Measurements from ENCODE around the gene RFNG.

The RFNG gene

GRCh38 chr17:82051776-82052637, at the start of gene RFNG, which contains the start of gene GPS1:
RFNG (minus strand) TSS chr17:82051811; CDS start chr17:82051766, 45 bp downstream.
GPS1 (plus strand) TSS chr17:82051898; CDS start chr17:82051932, 34 bp downstream.
- DNase-seq (ENCODE audit: low read depth in 2 of 2, low spot score in 1 of 2), result peak; percentile 60 to 65

GRCh38 chr17:82101301-82101715, 49.7 kb upstream of the RFNG start:
- no peak for DNase-seq (ENCODE audit: low read depth in 2 of 2, low spot score in 1 of 2)

- DNase-seq (ENCODE audit: low read depth in 2 of 2, low spot score in 1 of 2), result no peak
Measured at GRCh38 chr17:82100502-82101298, 49.1 kb upstream of the RFNG start.

- no peak for DNase-seq (ENCODE audit: low read depth in 2 of 2, low spot score in 1 of 2)
Measured at GRCh38 chr17:82098939-82099763, 47.5 kb upstream of the RFNG start.

- peak; percentile 80 to 87 for DNase-seq (ENCODE audit: low read depth in 2 of 2, low spot score in 1 of 2)
Measured at GRCh38 chr17:82098169-82098938, 46.7 kb upstream of the RFNG start, which contains the start of gene FASN. FASN (minus strand) TSS chr17:82098236; CDS start chr17:82096445, 1,791 bp downstream.

- DNase-seq (ENCODE audit: low read depth in 2 of 2, low spot score in 1 of 2), result no peak
Measured at GRCh38 chr17:82097919-82098168, 46.2 kb upstream of the RFNG start.

GRCh38 chr17:82097184-82097918, 45.7 kb upstream of the RFNG start:
- no peak for DNase-seq (ENCODE audit: low read depth in 2 of 2, low spot score in 1 of 2)

GRCh38 chr17:82096709-82097183, 45.1 kb upstream of the RFNG start:
- DNase-seq (ENCODE audit: low read depth in 2 of 2, low spot score in 1 of 2), result no peak

- no peak for DNase-seq (ENCODE audit: low read depth in 2 of 2, low spot score in 1 of 2)
Measured at GRCh38 chr17:82095777-82096708, 44.4 kb upstream of the RFNG start.

- no peak for DNase-seq (ENCODE audit: low read depth in 2 of 2, low spot score in 1 of 2)
Measured at GRCh38 chr17:82094931-82095776, 43.5 kb upstream of the RFNG start.

GRCh38 chr17:82092995-82093751, 41.6 kb upstream of the RFNG start:
- no peak for DNase-seq (ENCODE audit: low read depth in 2 of 2, low spot score in 1 of 2)

GRCh38 chr17:82092628-82092994, 41.0 kb upstream of the RFNG start:
- DNase-seq (ENCODE audit: low read depth in 2 of 2, low spot score in 1 of 2), result no peak

GRCh38 chr17:82092094-82092586, 40.5 kb upstream of the RFNG start:
- DNase-seq (ENCODE audit: low read depth in 2 of 2, low spot score in 1 of 2), result no peak

- no peak for DNase-seq (ENCODE audit: low read depth in 2 of 2, low spot score in 1 of 2)
Measured at GRCh38 chr17:82091264-82092066, 39.9 kb upstream of the RFNG start.

GRCh38 chr17:82090549-82091263, 39.1 kb upstream of the RFNG start:
- no peak for DNase-seq (ENCODE audit: low read depth in 2 of 2, low spot score in 1 of 2)

Data from stimulated activated CD8-positive, alpha-beta memory T cell treated with anti-CD3 and anti-CD28 coated beads, Interleukin-4, amount 100 ng/mL, for 1 hour (primary cell).